Umbilical cord (tissue), 1 donor: ENCODE measurements around the gene GYPA. TPM values are rescaled to one million over a fixed set of nuclear protein-coding genes. Genes with fewer than 3 reads are reported as not detected.

Source experiments
- total RNA-seq: library from RNA; depleted of rRNA; stranded (reverse); fragments of >200 nt; gene quantifications from one replicate; pipeline ENCODE4 v1.2.3, GENCODE V29; 2014; ENCODE audit warnings: low replicate concordance; ENCODE audit not compliant: insufficient read depth

GYPA gene
- total RNA-seq, 1 donor from 2014 or later = 30.1 TPM

Other genes with a start within 250 kb of the GYPA start
- gene GYPE, start 235.2 kb downstream of the GYPA start, total RNA-seq = 1.2 TPM
- 35.2 TPM for gene GYPB, start 121.3 kb downstream of the GYPA start, total RNA-seq